A549 (cell line): ENCODE measurements around the gene BMERB1.

Source experiments
- TF ChIP-seq, protein P1 (sequence below): fragments of 150-350 bp; IDR thresholded peaks from 2 replicates; pipeline ENCODE4 v1.6.1; 2014; ENCODE audit warnings: low read depth, mild to moderate bottlenecking, low read length
- TF ChIP-seq, protein P2 (sequence below): fragments of 250-450 bp; sonication (Bioruptor Pico); IDR thresholded peaks from 2 replicates; pipeline ENCODE4 v1.5.0; 2021; ENCODE audit warnings: mild to moderate bottlenecking, moderate library complexity, borderline replicate concordance

DNA sequence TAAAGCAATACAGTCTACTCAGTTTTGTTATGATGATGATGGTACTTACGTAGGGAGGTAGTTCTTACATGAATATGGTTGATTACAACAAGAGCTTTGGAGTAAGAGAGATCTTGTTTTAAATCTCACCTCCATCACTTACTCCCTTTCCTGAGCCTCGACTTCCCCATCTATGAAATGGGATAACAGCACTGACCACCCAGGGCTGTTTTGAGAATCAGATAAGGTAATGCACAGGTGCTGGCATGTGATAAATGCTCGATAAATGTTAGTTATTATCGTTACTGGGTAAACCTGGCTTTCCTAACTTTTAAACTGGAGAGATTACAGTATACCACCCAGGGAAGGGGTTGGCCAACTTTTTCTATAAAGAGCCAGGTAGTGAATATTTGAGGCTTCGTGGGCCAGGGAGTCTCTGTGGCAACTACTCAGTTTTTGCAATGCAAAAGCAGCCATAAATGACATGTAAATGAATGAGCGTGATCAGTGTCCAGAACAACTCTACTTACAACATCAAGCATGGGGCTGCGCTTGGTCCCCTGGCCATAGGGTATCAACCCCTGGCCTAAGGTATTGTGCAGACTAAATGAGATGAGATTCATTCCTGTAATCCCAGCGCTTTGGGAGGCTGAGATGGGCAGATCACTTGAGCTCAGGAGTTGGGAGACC, 73.7 kb downstream of the BMERB1 start:
- TF ChIP-seq, protein P1, sequence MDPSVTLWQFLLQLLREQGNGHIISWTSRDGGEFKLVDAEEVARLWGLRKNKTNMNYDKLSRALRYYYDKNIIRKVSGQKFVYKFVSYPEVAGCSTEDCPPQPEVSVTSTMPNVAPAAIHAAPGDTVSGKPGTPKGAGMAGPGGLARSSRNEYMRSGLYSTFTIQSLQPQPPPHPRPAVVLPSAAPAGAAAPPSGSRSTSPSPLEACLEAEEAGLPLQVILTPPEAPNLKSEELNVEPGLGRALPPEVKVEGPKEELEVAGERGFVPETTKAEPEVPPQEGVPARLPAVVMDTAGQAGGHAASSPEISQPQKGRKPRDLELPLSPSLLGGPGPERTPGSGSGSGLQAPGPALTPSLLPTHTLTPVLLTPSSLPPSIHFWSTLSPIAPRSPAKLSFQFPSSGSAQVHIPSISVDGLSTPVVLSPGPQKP, result no peak
- TF ChIP-seq, protein P2, sequence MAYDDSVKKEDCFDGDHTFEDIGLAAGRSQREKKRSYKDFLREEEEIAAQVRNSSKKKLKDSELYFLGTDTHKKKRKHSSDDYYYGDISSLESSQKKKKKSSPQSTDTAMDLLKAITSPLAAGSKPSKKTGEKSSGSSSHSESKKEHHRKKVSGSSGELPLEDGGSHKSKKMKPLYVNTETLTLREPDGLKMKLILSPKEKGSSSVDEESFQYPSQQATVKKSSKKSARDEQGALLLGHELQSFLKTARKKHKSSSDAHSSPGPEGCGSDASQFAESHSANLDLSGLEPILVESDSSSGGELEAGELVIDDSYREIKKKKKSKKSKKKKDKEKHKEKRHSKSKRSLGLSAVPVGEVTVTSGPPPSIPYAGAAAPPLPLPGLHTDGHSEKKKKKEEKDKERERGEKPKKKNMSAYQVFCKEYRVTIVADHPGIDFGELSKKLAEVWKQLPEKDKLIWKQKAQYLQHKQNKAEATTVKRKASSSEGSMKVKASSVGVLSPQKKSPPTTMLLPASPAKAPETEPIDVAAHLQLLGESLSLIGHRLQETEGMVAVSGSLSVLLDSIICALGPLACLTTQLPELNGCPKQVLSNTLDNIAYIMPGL (CRISPR knock-in tag), result no peak
